ENCODE data around the gene CAPN8. TPM values are rescaled to one million over a fixed set of nuclear protein-coding genes. Genes with fewer than 3 reads are reported as not detected.

The CAPN8 gene
- 1.6 TPM for total RNA-seq
- polyA plus RNA-seq: 11.9 TPM

DNA sequence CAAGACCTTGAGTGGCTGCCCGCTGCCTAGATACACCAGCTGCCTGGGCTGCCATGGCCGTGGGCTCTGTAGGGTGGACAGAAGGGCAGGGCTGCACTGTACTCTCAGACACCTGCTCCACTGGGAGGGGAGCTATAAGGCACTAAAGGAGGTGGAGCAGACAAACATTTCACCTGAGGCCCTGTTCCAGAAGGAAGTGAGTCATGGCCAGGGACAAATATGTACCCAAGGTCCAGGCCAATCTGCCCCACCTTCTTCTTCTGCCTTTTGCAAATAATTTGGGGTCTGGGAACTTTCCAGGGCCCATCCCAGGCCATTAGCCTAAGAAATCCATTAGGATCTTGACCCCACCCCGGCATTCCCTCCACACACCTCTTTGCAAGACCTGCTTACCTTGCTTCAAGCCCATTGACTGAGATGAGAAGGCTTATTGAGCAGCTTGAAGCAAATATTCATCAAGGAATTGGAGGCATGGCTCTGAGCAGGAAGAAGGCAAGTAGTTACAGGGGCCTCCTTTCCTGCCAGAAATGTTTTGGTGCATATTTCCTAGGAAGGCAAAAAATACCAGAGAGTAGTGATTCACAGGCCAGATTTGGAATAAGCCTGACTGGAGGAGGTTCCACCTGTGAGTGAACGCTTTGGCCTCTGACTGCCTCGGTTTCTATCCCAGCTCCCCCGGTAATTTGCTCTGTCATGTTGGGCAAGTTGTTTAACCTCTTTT lies at the start of gene CAPN8:
CAPN8 (minus strand) TSS at position 110 of the 721 bp plus-strand sequence; CDS start at position 55, 55 bp downstream.
- Histone ChIP-seq H3K27ac (ENCODE audit: low read depth) (peak within 1 kb of the TSS; percentile 71), H3K4me1 (ENCODE audit: insufficient read depth) (no peaks in the 10 kb centered on the region), H3K36me3 (ENCODE audit: insufficient read depth) (no peaks in the 10 kb centered on the region), H3K4me3 (ENCODE audit: low read depth, low read length) (no peak within 1 kb of the TSS)
- DNase-seq (ENCODE audit: extremely low spot score): no peak
- 71% methylated on average over 6 of the region's 6 CpGs for WGBS

DNA sequence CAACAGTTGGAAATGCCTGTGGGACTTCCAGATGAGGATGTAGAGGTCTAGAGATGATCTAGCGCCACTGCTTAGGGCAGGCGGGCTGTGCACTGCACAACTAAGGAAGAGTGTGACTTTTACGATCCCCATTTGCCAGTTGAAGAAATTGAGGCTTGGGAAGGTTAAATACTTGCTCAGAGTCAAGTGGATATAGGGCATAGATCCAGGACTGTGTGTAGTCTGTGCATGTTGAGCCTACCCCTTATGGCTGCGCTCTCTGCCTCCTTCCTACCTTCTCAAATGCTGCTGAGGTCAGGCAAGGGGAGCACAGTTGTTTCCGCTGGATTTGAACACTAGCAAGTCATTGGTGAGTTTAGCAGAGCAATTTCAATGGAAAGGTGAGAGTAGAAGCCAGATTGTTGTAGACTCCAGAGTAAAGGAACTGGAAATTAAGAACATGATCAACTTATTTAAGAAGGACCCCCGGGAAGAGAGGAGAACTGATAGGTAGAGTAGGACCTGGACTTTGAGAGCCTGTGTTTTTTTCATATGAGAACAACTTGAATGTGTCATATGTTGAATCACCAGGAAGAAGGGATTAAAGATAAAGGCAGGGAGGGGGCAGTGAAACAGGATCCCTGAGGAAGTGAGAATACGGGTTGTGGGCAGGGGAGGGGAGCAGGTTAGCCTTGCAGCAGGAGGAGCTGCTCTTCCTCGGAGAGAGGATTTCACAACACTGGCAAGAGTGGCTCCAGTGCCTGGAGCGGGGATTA lies 49.5 kb upstream of the CAPN8 start:
- peak overlapping the region; percentile 27 for H3K27ac ChIP-seq (ENCODE audit: low read depth)
- no peak overlapping the region for H3K4me3 ChIP-seq (ENCODE audit: low read depth, low read length)
- DNase-seq (ENCODE audit: extremely low spot score): no peak
- H3K36me3 ChIP-seq (ENCODE audit: insufficient read depth): no peaks in the 10 kb centered on the region
- peaks cover 6% of the 10 kb centered on the region for H3K4me1 ChIP-seq (ENCODE audit: insufficient read depth)
- 68% methylated on average over 9 of the region's 9 CpGs for WGBS

GRCh38 chr1:223714421-223714724 lies 48.9 kb upstream of the CAPN8 start:
- WGBS: 78% methylated on average over 2 of the region's 2 CpGs
- DNase-seq (ENCODE audit: extremely low spot score): no peak
- Histone ChIP-seq H3K27ac (ENCODE audit: low read depth) (no peak overlapping the region), H3K36me3 (ENCODE audit: insufficient read depth) (no peaks in the 10 kb centered on the region), H3K4me3 (ENCODE audit: low read depth, low read length) (no peak overlapping the region), H3K4me1 (ENCODE audit: insufficient read depth) (peaks cover 6% of the 10 kb centered on the region)

- Histone ChIP-seq H3K27ac (ENCODE audit: low read depth) (no peak overlapping the region), H3K36me3 (ENCODE audit: insufficient read depth) (no peaks in the 10 kb centered on the region), H3K4me3 (ENCODE audit: low read depth, low read length) (peak overlapping the region; percentile 78), H3K4me1 (ENCODE audit: insufficient read depth) (peaks cover 6% of the 10 kb centered on the region)
- DNase-seq (ENCODE audit: extremely low spot score): no peak
- WGBS: 55% methylated on average over 7 of the region's 7 CpGs
Observed at GRCh38 chr1:223713546-223714420, 48.3 kb upstream of the CAPN8 start.

DNA sequence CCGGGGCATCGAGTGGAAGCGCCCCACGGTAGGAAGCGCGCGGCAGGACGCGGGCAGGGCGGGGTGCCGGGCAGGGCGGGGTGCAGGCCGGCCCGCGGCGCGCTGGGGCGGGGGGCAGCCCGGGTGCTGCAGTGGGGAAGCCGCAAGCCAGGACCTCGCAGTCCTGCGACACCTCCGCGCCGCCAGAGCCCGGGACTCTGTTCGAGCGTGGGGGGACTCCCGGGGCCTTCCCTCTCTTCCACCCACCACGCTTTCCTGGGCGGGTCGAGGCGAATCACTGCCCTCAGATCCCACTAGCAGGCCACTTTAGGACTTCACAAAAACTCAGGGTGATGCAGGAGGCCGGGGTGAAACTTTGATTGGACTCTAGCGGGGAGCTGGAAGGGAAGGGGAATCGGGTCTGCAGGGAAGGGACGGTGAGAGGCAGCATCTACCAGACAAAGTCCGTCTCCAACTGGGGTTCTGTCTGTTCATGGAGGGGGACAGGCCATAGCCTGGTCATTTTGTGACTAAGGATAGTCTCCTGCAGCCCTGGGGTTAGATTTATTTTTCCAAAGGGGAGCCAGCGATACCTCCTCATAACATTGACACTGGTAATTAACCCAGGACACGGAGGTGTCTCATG lies 47.5 kb upstream of the CAPN8 start:
- H3K27ac ChIP-seq (ENCODE audit: low read depth): peak overlapping the region; percentile 95
- 3% methylated on average over 40 of the region's 40 CpGs for WGBS
- no peaks in the 10 kb centered on the region for H3K36me3 ChIP-seq (ENCODE audit: insufficient read depth)
- peaks cover 6% of the 10 kb centered on the region for H3K4me1 ChIP-seq (ENCODE audit: insufficient read depth)
- no peak for DNase-seq (ENCODE audit: extremely low spot score)
- H3K4me3 ChIP-seq (ENCODE audit: low read depth, low read length): peak overlapping the region; percentile 78

DNA sequence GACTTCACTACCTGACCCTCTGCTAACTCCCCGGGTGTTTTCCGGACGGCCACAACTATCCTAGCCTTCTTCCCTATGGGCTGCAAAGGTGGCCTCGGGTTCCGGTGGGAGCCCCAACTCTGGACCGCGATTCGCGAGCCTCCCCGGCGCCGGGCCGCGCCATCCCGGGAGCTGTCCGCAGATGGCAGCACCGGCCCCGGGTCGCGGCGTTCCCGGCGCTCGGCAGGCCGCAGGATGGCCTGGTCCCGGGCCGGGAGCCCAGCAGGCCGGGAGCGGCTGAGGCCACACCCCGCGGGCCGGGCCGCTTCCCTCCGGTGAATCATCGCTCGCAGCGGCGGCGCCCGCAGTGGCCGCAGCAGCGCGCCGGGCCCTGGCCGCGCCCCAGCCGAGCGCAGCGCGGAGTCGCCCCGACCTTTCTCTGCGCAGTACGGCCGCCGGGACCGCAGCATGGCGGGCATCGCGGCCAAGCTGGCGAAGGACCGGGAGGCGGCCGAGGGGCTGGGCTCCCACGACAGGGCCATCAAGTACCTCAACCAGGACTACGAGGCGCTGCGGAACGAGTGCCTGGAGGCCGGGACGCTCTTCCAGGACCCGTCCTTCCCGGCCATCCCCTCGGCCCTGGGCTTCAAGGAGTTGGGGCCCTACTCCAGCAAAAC lies 46.8 kb upstream of the CAPN8 start, which contains the start of gene CAPN2:
CAPN2 (plus strand) TSS at position 346 of the 656 bp plus-strand sequence; CDS start at position 448, 102 bp downstream.
- WGBS: under 1% methylated on average over 74 of the region's 74 CpGs
- peak within 1 kb of the TSS; percentile 78 for H3K4me3 ChIP-seq (ENCODE audit: low read depth, low read length)
- H3K4me1 ChIP-seq (ENCODE audit: insufficient read depth): peaks cover 6% of the 10 kb centered on the region
- H3K36me3 ChIP-seq (ENCODE audit: insufficient read depth): no peaks in the 10 kb centered on the region
- H3K27ac ChIP-seq (ENCODE audit: low read depth): peak within 1 kb of the TSS; percentile 95
- DNase-seq (ENCODE audit: extremely low spot score): no peak

DNA sequence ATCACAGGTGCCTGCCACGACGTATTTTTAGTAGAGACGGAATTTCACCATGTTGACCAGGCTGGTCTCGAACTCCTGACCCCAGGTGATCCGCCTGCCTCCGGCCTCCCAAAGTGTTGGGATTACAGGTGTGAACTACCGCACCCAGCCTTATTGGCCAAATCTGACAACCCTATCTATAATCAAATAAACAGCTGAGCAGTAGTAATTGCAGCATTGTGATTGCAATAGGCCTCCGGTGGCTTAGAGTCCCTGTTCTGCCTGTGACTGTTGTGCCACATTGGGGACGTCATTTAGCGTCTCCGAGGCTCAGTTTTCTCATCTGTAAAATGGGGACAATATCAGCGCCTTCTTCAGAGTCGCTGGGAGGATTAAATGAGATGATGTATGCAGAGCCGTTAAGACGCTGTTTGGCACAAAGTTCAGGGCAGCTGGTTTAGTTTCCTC lies 46.3 kb upstream of the CAPN8 start:
- Histone ChIP-seq H3K27ac (ENCODE audit: low read depth) (peak overlapping the region; percentile 91), H3K4me1 (ENCODE audit: insufficient read depth) (peaks cover 6% of the 10 kb centered on the region), H3K4me3 (ENCODE audit: low read depth, low read length) (peak overlapping the region; percentile 78), H3K36me3 (ENCODE audit: insufficient read depth) (no peaks in the 10 kb centered on the region)
- DNase-seq (ENCODE audit: extremely low spot score): no peak
- WGBS: 72% methylated on average over 15 of the region's 15 CpGs

DNA sequence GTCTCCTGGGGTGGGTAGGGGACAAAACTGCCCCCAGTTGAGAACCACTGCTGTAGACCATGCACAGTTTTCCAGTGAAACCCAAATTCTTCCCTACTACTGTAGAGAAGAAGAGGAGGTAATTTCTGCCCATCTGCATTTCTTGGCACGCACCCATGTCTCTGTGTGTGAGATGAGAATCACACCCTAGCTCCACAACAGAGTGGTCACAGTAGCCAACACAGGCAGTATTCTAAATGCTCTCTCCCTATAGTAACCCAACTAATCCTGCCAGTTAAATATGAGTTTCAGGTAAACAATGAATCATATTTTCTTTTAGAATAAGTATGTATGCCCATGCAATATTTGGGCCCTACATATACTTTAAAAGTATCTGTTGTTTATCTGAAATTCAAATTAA lies 45.7 kb upstream of the CAPN8 start:
- 75% methylated on average over 1 of the region's 1 CpG for WGBS
- DNase-seq (ENCODE audit: extremely low spot score): no peak
- Histone ChIP-seq H3K27ac (ENCODE audit: low read depth) (no peak overlapping the region), H3K4me1 (ENCODE audit: insufficient read depth) (peaks cover 6% of the 10 kb centered on the region), H3K4me3 (ENCODE audit: low read depth, low read length) (no peak overlapping the region), H3K36me3 (ENCODE audit: insufficient read depth) (no peaks in the 10 kb centered on the region)

- peaks cover 7% of the 10 kb centered on the region for H3K4me1 ChIP-seq (ENCODE audit: insufficient read depth)
- 90% methylated on average over 12 of the region's 12 CpGs for WGBS
Observed at GRCh38 chr1:223710179-223711133, 45.0 kb upstream of the CAPN8 start.

DNA sequence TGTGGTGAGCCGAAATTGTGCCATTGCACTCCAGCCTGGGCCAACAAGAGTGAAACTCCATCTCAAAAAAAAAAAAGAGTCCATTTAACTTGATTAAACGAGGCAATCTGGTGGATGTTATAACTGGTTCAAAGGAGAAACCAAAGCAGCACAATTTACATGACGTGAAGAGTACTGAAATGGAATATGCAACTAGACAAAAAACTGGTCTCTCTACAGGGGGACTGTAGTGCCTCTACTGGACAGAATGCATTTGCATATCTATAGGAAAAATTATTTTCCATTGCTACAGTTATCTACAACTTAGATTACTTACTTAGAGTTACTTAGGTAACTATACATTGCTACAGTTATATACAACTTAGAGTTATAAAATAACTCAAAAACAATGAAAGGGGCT lies 44.1 kb upstream of the CAPN8 start:
- no peak overlapping the region for H3K27ac ChIP-seq (ENCODE audit: low read depth)
- 61% methylated on average over 3 of the region's 3 CpGs for WGBS
- peaks cover 4% of the 10 kb centered on the region for H3K4me1 ChIP-seq (ENCODE audit: insufficient read depth)
- no peak for DNase-seq (ENCODE audit: extremely low spot score)
- H3K4me3 ChIP-seq (ENCODE audit: low read depth, low read length): no peak overlapping the region
- no peaks in the 10 kb centered on the region for H3K36me3 ChIP-seq (ENCODE audit: insufficient read depth)

More at GRCh38 chr1:223710179-223711133, 45.0 kb upstream of the CAPN8 start:
- no peak overlapping the region for H3K4me3 ChIP-seq (ENCODE audit: low read depth, low read length)
- H3K27ac ChIP-seq (ENCODE audit: low read depth): no peak overlapping the region
- no peak for DNase-seq (ENCODE audit: extremely low spot score)
- H3K36me3 ChIP-seq (ENCODE audit: insufficient read depth): no peaks in the 10 kb centered on the region

GRCh38 chr1:223708651-223709268 lies 43.3 kb upstream of the CAPN8 start:
- no peak overlapping the region for H3K27ac ChIP-seq (ENCODE audit: low read depth)
- no peak for DNase-seq (ENCODE audit: extremely low spot score)
- H3K4me3 ChIP-seq (ENCODE audit: low read depth, low read length): no peak overlapping the region
- peaks cover 2% of the 10 kb centered on the region for H3K4me1 ChIP-seq (ENCODE audit: insufficient read depth)
- H3K36me3 ChIP-seq (ENCODE audit: insufficient read depth): no peaks in the 10 kb centered on the region
- 97% methylated on average over 3 of the region's 3 CpGs for WGBS

All from urinary bladder (tissue), 4 donors.